ENCODE data around the gene ATG7.

- TF ChIP-seq BHLHE40 (IDR thresholded peaks at IDR 0.05; ENCODE audit: low read depth, low read length) (no peak), CTCF (IDR thresholded peaks at IDR 0.05) (no peak), USF2 (IDR thresholded peaks at IDR 0.05) (no peak), RAD21 (conservative IDR thresholded peaks at IDR 0.05 in 1 of 2, IDR thresholded peaks at IDR 0.05 in 1 of 2) (no peak)
Observed at GRCh38 chr3:11596387-11596786, 324.2 kb downstream of the ATG7 start.

Measured in A549 (cell line).